Natural killer cell treated with Interleukin-12 subunit alpha and Interleukin-12 subunit beta and Interleukin-15 and Interleukin-18, amount 100 ng/mL, for 72 hours (primary cell): ENCODE data around the gene PTPN7. TPM values are rescaled to one million over a fixed set of nuclear protein-coding genes. Genes with fewer than 3 reads are reported as not detected.
"Not testable (repeated sequence)": the region's sequence is repeated elsewhere in the genome, so short reads cannot be mapped to it uniquely, and the experiment has no call there.

ENCODE experiments used
- ATAC-seq, 2 donors: fragments of 150-1000 bp; cut with Tn5 transposase in 1 of 2; sonication (Bioruptor Pico), chemical (Tn5 transposase) in 1 of 2; 2 replicates each; pipeline ENCODE4 v1.10.0; 2021
- DNase-seq: peaks from one replicate; pipeline ENCODE4 v3.0.0; 2022; ENCODE audit warnings: low spot score
- H3K27ac Mint-ChIP-seq, 2 donors: 1 replicate in 1 of 2; 2 replicates in 1 of 2; pipeline ENCODE4 v1.8.0; 2022; ENCODE audit warnings: mixed read lengths in 2 of 2, mild to moderate bottlenecking in 1 of 2, moderate library complexity in 1 of 2
- H3K27me3 Mint-ChIP-seq, 2 donors: 1 replicate in 1 of 2; 2 replicates in 1 of 2; pipeline ENCODE4 v1.8.0; 2022; ENCODE audit warnings: mixed read lengths in 2 of 2
- H3K36me3 Mint-ChIP-seq: one replicate; pipeline ENCODE4 v1.8.0; 2022; ENCODE audit warnings: mixed read lengths
- H3K4me1 Mint-ChIP-seq, 2 donors: 1 replicate in 1 of 2; 2 replicates in 1 of 2; pipeline ENCODE4 v1.8.0; 2022; ENCODE audit warnings: low read depth in 2 of 2, mixed read lengths in 2 of 2, mild to moderate bottlenecking in 1 of 2
- H3K4me3 Mint-ChIP-seq: one replicate; pipeline ENCODE4 v1.8.0; 2022; ENCODE audit warnings: mixed read lengths
- H3K9me3 Mint-ChIP-seq: 2 replicates; pipeline ENCODE4 v1.8.0; 2022; ENCODE audit warnings: mixed read lengths
- total RNA-seq, 2 donors: library from RNA; stranded (reverse); gene quantifications; one replicate each; pipeline ENCODE4 v1.2.3, GENCODE V29; 2022

The PTPN7 gene
- total RNA-seq, 2 donors from 2014 or later, result 227 to 312 TPM

- not testable (repeated sequence) for H3K36me3 Mint-ChIP-seq, DNase-seq, H3K4me3 Mint-ChIP-seq, H3K9me3 Mint-ChIP-seq, ATAC-seq, H3K27me3 Mint-ChIP-seq
- H3K27ac Mint-ChIP-seq, result peak overlapping the region in 1 of 2 donors; percentile 28
- peaks cover 21 to 31% of the 10 kb centered on the region in 2 donors for H3K4me1 Mint-ChIP-seq
Measured at GRCh38 chr1:202167054-202167453, 6.7 kb upstream of the PTPN7 start.

- Mint-ChIP-seq H3K27ac (no peak overlapping the region), H3K27me3 (no peaks in the 10 kb centered on the region), H3K4me1 (peaks cover 26 to 33% of the 10 kb centered on the region in 2 donors), H3K4me3 (no peak overlapping the region), H3K9me3 (no peaks in the 10 kb centered on the region), H3K36me3 (no peaks in the 10 kb centered on the region)
- DNase-seq (no peak), ATAC-seq (no peak)
Measured at GRCh38 chr1:202165942-202166843, 5.8 kb upstream of the PTPN7 start.

- Mint-ChIP-seq H3K9me3 (no peaks in the 10 kb centered on the region), H3K27me3 (no peaks in the 10 kb centered on the region), H3K36me3 (no peaks in the 10 kb centered on the region), H3K4me1 (peaks cover 32 to 41% of the 10 kb centered on the region in 2 donors), H3K4me3 (peak overlapping the region; percentile 84), H3K27ac (peak overlapping the region; percentile 90 to 95)
- ATAC-seq, result no peak
- DNase-seq, result no peak
Measured at GRCh38 chr1:202165267-202165941, 5.0 kb upstream of the PTPN7 start.

GRCh38 chr1:202164271-202165037 is 4.1 kb upstream of the PTPN7 start:
- peak; percentile 53 to 70 for ATAC-seq
- H3K4me3 Mint-ChIP-seq, result peak overlapping the region; percentile 84
- peaks cover 40 to 50% of the 10 kb centered on the region in 2 donors for H3K4me1 Mint-ChIP-seq
- H3K9me3 Mint-ChIP-seq, result no peaks in the 10 kb centered on the region
- peak overlapping the region; percentile 90 to 95 for H3K27ac Mint-ChIP-seq
- DNase-seq, result peak; percentile 90
- no peaks in the 10 kb centered on the region for H3K27me3 Mint-ChIP-seq
- H3K36me3 Mint-ChIP-seq, result peaks cover 3% of the 10 kb centered on the region

GRCh38 chr1:202163281-202164270 is 3.2 kb upstream of the PTPN7 start:
- no peaks in the 10 kb centered on the region for H3K27me3 Mint-ChIP-seq

GRCh38 chr1:202162418-202163280 is 2.2 kb upstream of the PTPN7 start:
- DNase-seq, result no peak
- peak overlapping the region; percentile 95 to 98 for H3K27ac Mint-ChIP-seq
- H3K36me3 Mint-ChIP-seq, result peaks cover 7% of the 10 kb centered on the region
- ATAC-seq, result peak in 1 of 2 donors; percentile 11
- no peaks in the 10 kb centered on the region for H3K27me3 Mint-ChIP-seq
- H3K9me3 Mint-ChIP-seq, result no peaks in the 10 kb centered on the region
- H3K4me3 Mint-ChIP-seq, result peak overlapping the region; percentile 99
- peaks cover 51 to 63% of the 10 kb centered on the region in 2 donors for H3K4me1 Mint-ChIP-seq

More at GRCh38 chr1:202163281-202164270, 3.2 kb upstream of the PTPN7 start:
- DNase-seq (no peak), ATAC-seq (no peak)
- Mint-ChIP-seq H3K27ac (peak overlapping the region; percentile 95 to 98), H3K4me1 (peaks cover 47 to 59% of the 10 kb centered on the region in 2 donors), H3K36me3 (peaks cover 7% of the 10 kb centered on the region), H3K4me3 (peak overlapping the region; percentile 99), H3K9me3 (no peaks in the 10 kb centered on the region)

- H3K9me3 Mint-ChIP-seq, result no peaks in the 10 kb centered on the region
- DNase-seq (no peak), ATAC-seq (peak in 1 of 2 donors; percentile 52)
- H3K27me3 Mint-ChIP-seq, result no peaks in the 10 kb centered on the region
- H3K4me3 Mint-ChIP-seq, result peak overlapping the region; percentile 99
- peaks cover 7% of the 10 kb centered on the region for H3K36me3 Mint-ChIP-seq
- peak overlapping the region; percentile 95 to 98 for H3K27ac Mint-ChIP-seq
- peaks cover 51 to 63% of the 10 kb centered on the region in 2 donors for H3K4me1 Mint-ChIP-seq
Measured at GRCh38 chr1:202162047-202162417, 1.6 kb upstream of the PTPN7 start.

GRCh38 chr1:202161151-202162046 is 997 bp upstream of the PTPN7 start:
- Mint-ChIP-seq H3K4me1 (peaks cover 51 to 58% of the 10 kb centered on the region in 2 donors), H3K36me3 (peaks cover 7% of the 10 kb centered on the region), H3K27me3 (no peaks in the 10 kb centered on the region), H3K9me3 (no peaks in the 10 kb centered on the region), H3K27ac (peak overlapping the region; percentile 95 to 98), H3K4me3 (peak overlapping the region; percentile 99)
- DNase-seq, result no peak
- ATAC-seq, result peak in 1 of 2 donors; percentile 14

GRCh38 chr1:202159534-202160371 is 649 bp downstream of the PTPN7 start:
- ATAC-seq (peak; percentile 74 to 80), DNase-seq (peak; percentile 86)
- Mint-ChIP-seq H3K9me3 (no peaks in the 10 kb centered on the region), H3K4me1 (peaks cover 60 to 67% of the 10 kb centered on the region in 2 donors), H3K27me3 (no peaks in the 10 kb centered on the region), H3K36me3 (peaks cover 19% of the 10 kb centered on the region), H3K4me3 (peak overlapping the region; percentile 99), H3K27ac (peak overlapping the region; percentile 95 to 98)

GRCh38 chr1:202158810-202159533 is 1.4 kb downstream of the PTPN7 start:
- H3K27me3 Mint-ChIP-seq, result no peaks in the 10 kb centered on the region
- DNase-seq (no peak), ATAC-seq (peak in 1 of 2 donors; percentile 23)
- H3K36me3 Mint-ChIP-seq, result peaks cover 23% of the 10 kb centered on the region
- H3K27ac Mint-ChIP-seq, result peak overlapping the region; percentile 95 to 98
- peak overlapping the region; percentile 99 for H3K4me3 Mint-ChIP-seq
- no peaks in the 10 kb centered on the region for H3K9me3 Mint-ChIP-seq
- H3K4me1 Mint-ChIP-seq, result peaks cover 56 to 63% of the 10 kb centered on the region in 2 donors
